Small intestine (tissue), 7 donors: ENCODE results near the gene ABHD17C. TPM values are rescaled to one million over a fixed set of nuclear protein-coding genes. Genes with fewer than 3 reads are reported as not detected.

Experiments used
- DNase-seq, 2 donors: peaks; one replicate each; pipeline versions ENCODE4 v3.0.0 to v3.0.0-alpha.2; 2013
- FAIRE-seq: peaks from 2 replicates; lab custom pipeline; 2012; peaks lifted over from hg19 to GRCh38; lab: Jason Lieb, UNC
- H3K27ac ChIP-seq, 3 donors: one replicate each; pipeline ENCODE4 v1.5.1; 2013; ENCODE audit warnings: low read length in 2 of 3, mild to moderate bottlenecking in 2 of 3, control low read depth in 1 of 3, inconsistent platforms in 1 of 3, low read depth in 1 of 3, moderate library complexity in 1 of 3
- H3K27me3 ChIP-seq, 3 donors: one replicate each; pipeline ENCODE4 v1.6.1; 2013; ENCODE audit warnings: low read length in 3 of 3, inconsistent platforms in 1 of 3; ENCODE audit not compliant: control insufficient read depth in 3 of 3, insufficient read depth in 3 of 3
- H3K36me3 ChIP-seq, 3 donors: one replicate each; pipeline ENCODE4 v1.6.1; 2013; ENCODE audit warnings: low read length in 3 of 3, inconsistent platforms in 1 of 3, low read depth in 1 of 3, mild to moderate bottlenecking in 1 of 3, moderate library complexity in 1 of 3; ENCODE audit not compliant: control insufficient read depth in 3 of 3, insufficient read depth in 2 of 3
- H3K4me1 ChIP-seq, 3 donors: one replicate each; pipeline ENCODE4 v1.6.1; 2013; ENCODE audit warnings: low read length in 2 of 3, inconsistent platforms in 1 of 3, low read depth in 1 of 3, mild to moderate bottlenecking in 1 of 3, moderate library complexity in 1 of 3; ENCODE audit not compliant: control insufficient read depth in 3 of 3, insufficient read depth in 2 of 3
- H3K4me3 ChIP-seq, 3 donors: one replicate each; pipeline ENCODE4 v1.5.1; 2013; ENCODE audit warnings: low read length in 3 of 3, control low read depth in 1 of 3, inconsistent platforms in 1 of 3, low read depth in 1 of 3, mild to moderate bottlenecking in 1 of 3, moderate library complexity in 1 of 3
- H3K9me3 ChIP-seq, 2 donors: one replicate each; pipeline ENCODE4 v1.6.1; 2013; ENCODE audit warnings: low read depth in 1 of 2, low read length in 1 of 2; ENCODE audit not compliant: control insufficient read depth in 2 of 2, insufficient read depth in 1 of 2
- WGBS, 3 donors: extraction: QIAGEN DNeasy Blood & Tissue Kit; methylation state at CpG; one replicate each; pipeline ENCODE4 v1.1.7; 2013; 5-methylcytosine and 5-hydroxymethylcytosine counted together
- polyA plus RNA-seq, 4 donors: library from polyadenylated mRNA; stranded (reverse) in 3 of 4; unstranded in 1 of 4; fragments of 200-250 nt in 3 of 4; fragments of 120-200 nt in 1 of 4; gene quantifications; one replicate each; pipeline versions ENCODE4 v1.2.1 to v1.2.3, GENCODE V29; 2013
- donor health status: healthy with polysubstance abuse.
- donor health status: control.
- donor health status: control.
- donor health status: Bipolar disorder and iron deficiency.
- donor health status: healthy.

ABHD17C gene
- polyA plus RNA-seq, 4 donors = 27.6 to 70.0 (median 33.9) TPM

DNA sequence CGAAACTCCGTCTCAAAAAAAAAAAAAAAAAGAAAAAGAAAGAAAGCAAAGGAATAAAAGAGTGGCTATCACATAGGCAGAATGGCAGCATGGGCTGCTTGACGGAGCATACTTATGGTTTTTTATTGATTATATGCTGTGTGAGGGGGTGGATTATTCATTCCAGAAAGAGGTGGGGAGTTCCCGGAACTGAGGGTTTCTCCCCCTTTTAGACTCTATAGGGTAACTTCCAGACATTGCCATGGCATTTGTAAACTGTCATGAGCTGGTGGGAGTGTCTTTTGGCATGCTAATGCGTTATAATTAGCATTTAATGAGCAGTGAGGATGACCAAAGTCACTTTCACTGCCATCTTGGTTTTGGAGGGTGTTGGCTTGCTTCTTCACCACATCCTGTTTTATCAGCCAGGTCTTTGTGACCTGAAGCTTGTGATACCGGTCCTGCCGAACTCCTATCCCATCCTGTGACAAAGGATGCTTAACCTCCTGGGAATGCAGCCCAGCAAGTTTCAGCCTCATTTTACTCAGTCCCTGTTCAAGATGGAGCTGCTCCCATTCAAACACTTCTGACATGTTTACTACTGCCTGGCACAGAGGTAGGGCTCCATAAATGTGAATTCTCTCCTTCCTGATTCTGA lies 15.8 kb upstream of the ABHD17C start:
- Histone ChIP-seq H3K4me1 (peaks cover 2 to 42% (median 4%) of the 10 kb centered on the region in 3 donors), H3K27me3 (peaks cover 0 to 1% (median 0%) of the 10 kb centered on the region in 3 donors), H3K9me3 (no peaks in the 10 kb centered on the region), H3K36me3 (no peaks in the 10 kb centered on the region), H3K27ac (peak overlapping the region; percentile 34 to 66 (median 57)), H3K4me3 (no peak overlapping the region)
- 62 to 75% (median 72%) methylated on average over 7 of the region's 7 CpGs for WGBS, 3 donors
- DNase-seq (no peak), FAIRE-seq (no peak)

GRCh38 chr15:80679804-80680175 lies 15.3 kb upstream of the ABHD17C start:
- Histone ChIP-seq H3K27ac (peak overlapping the region; percentile 34 to 66 (median 57)), H3K27me3 (peaks cover 0 to 1% (median 0%) of the 10 kb centered on the region in 3 donors), H3K4me1 (peaks cover 2 to 45% (median 4%) of the 10 kb centered on the region in 3 donors), H3K9me3 (no peaks in the 10 kb centered on the region), H3K4me3 (no peak overlapping the region), H3K36me3 (no peaks in the 10 kb centered on the region)
- WGBS, 3 donors = 15 to 35% (median 17%) methylated on average over 2 of the region's 2 CpGs
- DNase-seq (peak; percentile 77 to 85), FAIRE-seq (no peak)

DNA sequence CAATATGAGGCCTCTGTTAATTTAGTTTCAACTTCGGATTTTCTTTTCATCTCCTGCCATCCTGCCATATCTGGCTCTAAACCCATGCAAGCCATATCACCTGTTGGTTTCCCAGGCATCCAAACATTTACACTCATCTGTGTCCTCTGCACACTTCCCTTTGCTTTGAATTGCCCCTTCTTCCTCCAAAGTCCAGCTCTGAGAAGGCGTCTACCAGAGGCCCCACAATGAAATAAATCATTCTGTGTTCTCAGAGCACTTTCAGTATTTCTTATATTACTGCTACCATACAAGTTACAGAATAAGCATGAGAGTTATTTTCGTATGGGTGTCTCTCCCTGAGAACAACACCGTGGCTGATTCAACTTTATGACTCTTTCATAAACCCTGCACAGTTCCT lies 12.9 kb upstream of the ABHD17C start:
- H3K27ac ChIP-seq = peak overlapping the region in 2 of 3 donors; percentile 58 to 87
- FAIRE-seq (no peak), DNase-seq (peak; percentile 83 to 93)

GRCh38 chr15:80684697-80685096 lies 10.4 kb upstream of the ABHD17C start:
- H3K27me3 ChIP-seq = no peaks in the 10 kb centered on the region
- peak overlapping the region; percentile 66 to 87 (median 66) for H3K27ac ChIP-seq
- H3K4me3 ChIP-seq = no peak overlapping the region
- peak; percentile 82 for FAIRE-seq
- no peaks in the 10 kb centered on the region for H3K36me3 ChIP-seq
- peaks cover 5 to 42% (median 7%) of the 10 kb centered on the region in 3 donors for H3K4me1 ChIP-seq
- peak; percentile 91 to 97 for DNase-seq
- no peaks in the 10 kb centered on the region for H3K9me3 ChIP-seq

More for the DNA sequence above, 12.9 kb upstream of the ABHD17C start:
- 10 to 41% (median 28%) methylated on average over 4 of the region's 4 CpGs for WGBS, 3 donors
- Histone ChIP-seq H3K36me3 (no peaks in the 10 kb centered on the region), H3K9me3 (no peaks in the 10 kb centered on the region), H3K27me3 (peaks cover 0 to 1% (median 0%) of the 10 kb centered on the region in 3 donors), H3K4me3 (no peak overlapping the region), H3K4me1 (peaks cover 5 to 51% (median 7%) of the 10 kb centered on the region in 3 donors)

GRCh38 chr15:80685628-80686027 lies 9.5 kb upstream of the ABHD17C start:
- Histone ChIP-seq H3K4me1 (peaks cover 5 to 36% (median 7%) of the 10 kb centered on the region in 3 donors), H3K9me3 (no peaks in the 10 kb centered on the region), H3K27me3 (no peaks in the 10 kb centered on the region), H3K27ac (peak overlapping the region in 2 of 3 donors; percentile 52 to 71), H3K4me3 (no peak overlapping the region), H3K36me3 (no peaks in the 10 kb centered on the region)
- no peak for FAIRE-seq
- WGBS, 3 donors = 80 to 100% (median 94%) methylated on average over 1 of the region's 1 CpG
- DNase-seq = no peak

DNA sequence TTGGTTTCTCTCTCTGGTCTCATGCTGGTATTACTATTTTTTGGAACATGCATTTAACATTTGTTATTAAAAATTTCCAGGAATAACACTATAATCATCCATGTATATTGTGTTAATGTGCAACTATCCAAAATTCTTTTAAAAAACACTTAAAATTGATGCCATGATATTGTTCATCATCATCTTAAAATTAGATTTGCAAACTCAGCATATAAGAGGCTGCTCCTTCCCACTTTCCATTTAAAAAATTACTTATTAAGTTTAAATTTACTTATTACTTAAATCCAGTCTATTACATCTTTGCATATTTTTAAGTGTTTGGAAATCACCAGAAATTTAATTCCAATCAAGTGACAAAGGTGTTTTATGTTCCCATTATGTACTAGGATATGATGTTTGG lies 5.8 kb upstream of the ABHD17C start:
- FAIRE-seq = peak; percentile 36

GRCh38 chr15:80689716-80690115 lies 5.4 kb upstream of the ABHD17C start:
- Histone ChIP-seq H3K36me3 (no peaks in the 10 kb centered on the region), H3K4me1 (peaks cover 3 to 6% (median 3%) of the 10 kb centered on the region in 3 donors), H3K27me3 (no peaks in the 10 kb centered on the region), H3K9me3 (no peaks in the 10 kb centered on the region), H3K27ac (peak overlapping the region in 1 of 3 donors; percentile 8), H3K4me3 (no peak overlapping the region)
- DNase-seq (no peak), FAIRE-seq (no peak)
- WGBS, 3 donors = 61 to 66% (median 63%) methylated on average over 5 of the region's 5 CpGs

More for the DNA sequence above, 5.8 kb upstream of the ABHD17C start:
- Histone ChIP-seq H3K27me3 (no peaks in the 10 kb centered on the region), H3K27ac (no peak overlapping the region), H3K36me3 (no peaks in the 10 kb centered on the region), H3K4me1 (peaks cover 3 to 9% (median 3%) of the 10 kb centered on the region in 3 donors), H3K4me3 (no peak overlapping the region), H3K9me3 (no peaks in the 10 kb centered on the region)
- DNase-seq = no peak

DNA sequence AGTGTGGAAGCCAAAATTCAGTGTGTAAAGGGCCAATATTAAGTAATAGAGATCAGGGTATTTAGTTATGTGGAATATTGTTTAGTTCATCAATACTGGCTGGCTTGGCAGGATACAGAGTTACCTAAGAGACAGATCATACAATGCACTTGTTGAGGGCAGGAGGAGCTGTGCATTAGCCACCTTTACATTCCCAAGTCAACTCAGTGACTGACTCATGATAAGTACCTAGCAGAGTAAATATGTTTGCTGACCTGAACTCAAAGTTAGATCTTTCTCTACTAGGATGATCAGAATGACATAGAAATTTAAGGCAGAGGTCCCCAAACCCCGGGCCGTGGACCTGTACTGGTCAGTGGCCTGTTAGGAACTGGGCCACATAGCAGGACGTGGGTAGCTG lies 3.5 kb upstream of the ABHD17C start:
- no peak for DNase-seq
- FAIRE-seq = no peak
- Histone ChIP-seq H3K4me3 (no peak overlapping the region), H3K4me1 (no peaks in the 10 kb centered on the region), H3K27me3 (no peaks in the 10 kb centered on the region), H3K27ac (no peak overlapping the region), H3K9me3 (no peaks in the 10 kb centered on the region), H3K36me3 (no peaks in the 10 kb centered on the region)
- 85 to 97% (median 88%) methylated on average over 3 of the region's 3 CpGs for WGBS, 3 donors
